Measurements from ENCODE around the gene NUP133.
"Not testable (repeated sequence)": the region's sequence is repeated elsewhere in the genome, so short reads cannot be mapped to it uniquely, and the experiment has no call there.

DNA sequence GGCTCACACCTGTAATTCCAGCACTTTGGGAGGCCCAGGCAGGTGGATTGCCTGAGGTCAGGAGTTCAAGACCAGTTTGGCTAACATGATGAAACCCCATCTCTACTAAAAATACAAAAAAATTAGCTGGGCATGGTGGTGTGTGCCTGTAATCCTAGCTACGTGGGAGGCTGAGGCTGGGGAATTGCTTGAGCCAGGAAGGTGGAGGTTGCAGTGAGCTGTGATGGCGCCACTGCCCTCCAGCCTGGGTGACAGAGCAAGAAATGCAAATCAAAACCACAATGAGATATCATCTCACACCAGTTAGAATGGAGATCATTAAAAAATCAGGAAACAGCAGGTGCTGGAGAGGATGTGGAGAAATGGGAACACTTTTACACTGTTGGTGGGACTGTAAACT is 3.1 kb upstream of the NUP133 start:
- TF ChIP-seq, protein P1, sequence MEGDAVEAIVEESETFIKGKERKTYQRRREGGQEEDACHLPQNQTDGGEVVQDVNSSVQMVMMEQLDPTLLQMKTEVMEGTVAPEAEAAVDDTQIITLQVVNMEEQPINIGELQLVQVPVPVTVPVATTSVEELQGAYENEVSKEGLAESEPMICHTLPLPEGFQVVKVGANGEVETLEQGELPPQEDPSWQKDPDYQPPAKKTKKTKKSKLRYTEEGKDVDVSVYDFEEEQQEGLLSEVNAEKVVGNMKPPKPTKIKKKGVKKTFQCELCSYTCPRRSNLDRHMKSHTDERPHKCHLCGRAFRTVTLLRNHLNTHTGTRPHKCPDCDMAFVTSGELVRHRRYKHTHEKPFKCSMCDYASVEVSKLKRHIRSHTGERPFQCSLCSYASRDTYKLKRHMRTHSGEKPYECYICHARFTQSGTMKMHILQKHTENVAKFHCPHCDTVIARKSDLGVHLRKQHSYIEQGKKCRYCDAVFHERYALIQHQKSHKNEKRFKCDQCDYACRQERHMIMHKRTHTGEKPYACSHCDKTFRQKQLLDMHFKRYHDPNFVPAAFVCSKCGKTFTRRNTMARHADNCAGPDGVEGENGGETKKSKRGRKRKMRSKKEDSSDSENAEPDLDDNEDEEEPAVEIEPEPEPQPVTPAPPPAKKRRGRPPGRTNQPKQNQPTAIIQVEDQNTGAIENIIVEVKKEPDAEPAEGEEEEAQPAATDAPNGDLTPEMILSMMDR (IDR thresholded peaks at IDR 0.05; ENCODE audit: insufficient read depth, low read length, poor library complexity, severe bottlenecking) = not testable (repeated sequence)
- not testable (repeated sequence) for TF ChIP-seq EZH2phosphoT487 (conservative IDR thresholded peaks at IDR 0.05; ENCODE audit: low read length)
